ENCODE results near the gene UTP20. TPM values are rescaled to one million over a fixed set of nuclear protein-coding genes. Genes with fewer than 3 reads are reported as not detected.

Gene UTP20
- polyA plus RNA-seq, 2 of the 4 experiments (the other 2 are of a cell fraction) = 12.6 to 34.6 TPM

- H3K27ac ChIP-seq = no peak overlapping the region
- H3K4me1 ChIP-seq = no peaks in the 10 kb centered on the region
- ChIA-PET CTCF (no interaction called here), POLR2A (no interaction called here)
- no peak for FAIRE-seq
- no peaks in the 10 kb centered on the region for H3K9me3 ChIP-seq
- no peak for DNase-seq (ENCODE audit: low read depth in 1 of 2, low spot score in 1 of 2)
- 93% methylated on average over 8 of the region's 8 CpGs for WGBS (ENCODE audit: missing lambda C conversion rate)
- no peak for TF ChIP-seq SREBF2 (IDR thresholded peaks at IDR 0.05)
- TF ChIP-seq CHD2 (IDR thresholded peaks at IDR 0.05; ENCODE audit: low read length, partially characterized antibody) = no peak
- no peak for TF ChIP-seq MAFK (IDR thresholded peaks at IDR 0.05; ENCODE audit: partially characterized antibody)
- TF ChIP-seq ZNF302 (CRISPR knock-in tag; IDR thresholded peaks at IDR 0.05) = no peak
- TF ChIP-seq USF2 (IDR thresholded peaks at IDR 0.05) = no peak
- TF ChIP-seq HMGXB4 (CRISPR knock-in tag; IDR thresholded peaks at IDR 0.05; ENCODE audit: borderline replicate concordance) = no peak
- no peak for TF ChIP-seq HES2 (IDR thresholded peaks at IDR 0.05)
- no peak for TF ChIP-seq MAZ (IDR thresholded peaks at IDR 0.05; ENCODE audit: borderline replicate concordance, low read depth, low read length)
- no peak for TF ChIP-seq RAD21 (conservative IDR thresholded peaks at IDR 0.05 in 1 of 2, IDR thresholded peaks at IDR 0.05 in 1 of 2)
- no peak for TF ChIP-seq ZSCAN20 (CRISPR knock-in tag; IDR thresholded peaks at IDR 0.05)
- no peak for ATAC-seq
- H3K4me2 ChIP-seq = no peak overlapping the region
- H3K4me3 ChIP-seq = no peak overlapping the region
These were observed 47.1 kb downstream of the UTP20 start for GRCh38 chr12:101327051-101327450.

- ChIA-PET POLR2A (no interaction called here), CTCF (no interaction called here)
- H3K4me3 ChIP-seq = no peak overlapping the region
- TF ChIP-seq RCOR1 (IDR thresholded peaks at IDR 0.05; ENCODE audit: low read depth, low read length) (no peak), FOXS1 (CRISPR knock-in tag; IDR thresholded peaks at IDR 0.05) (no peak), NFE2L2 (conservative IDR thresholded peaks at IDR 0.05; ENCODE audit: low read length) (no peak), ZNF302 (CRISPR knock-in tag; IDR thresholded peaks at IDR 0.05) (no peak), FOSL2 (IDR thresholded peaks at IDR 0.05) (no peak), FOSL2 (CRISPR knock-in tag; IDR thresholded peaks at IDR 0.05) (no peak), ZSCAN20 (CRISPR knock-in tag; IDR thresholded peaks at IDR 0.05) (no peak), HES2 (IDR thresholded peaks at IDR 0.05) (no peak)
- no peaks in the 10 kb centered on the region for H3K4me1 ChIP-seq
- DNase-seq (ENCODE audit: low read depth in 1 of 2, low spot score in 1 of 2) (no peak), FAIRE-seq (no peak), ATAC-seq (no peak)
- WGBS (ENCODE audit: missing lambda C conversion rate) = 91% methylated on average over 2 of the region's 2 CpGs
- H3K9me3 ChIP-seq = no peaks in the 10 kb centered on the region
- no peak overlapping the region for H3K27ac ChIP-seq
- no peak overlapping the region for H3K4me2 ChIP-seq
These were observed 47.6 kb downstream of the UTP20 start for GRCh38 chr12:101327546-101327945.

GRCh38 chr12:101328917-101329316 is 49.0 kb downstream of the UTP20 start:
- CTCF ChIA-PET = no interaction called here
- TF ChIP-seq MAX (IDR thresholded peaks at IDR 0.05) (no peak), ATOH8 (CRISPR knock-in tag; IDR thresholded peaks at IDR 0.05; ENCODE audit: low read depth) (no peak), MAFK (IDR thresholded peaks at IDR 0.05; ENCODE audit: partially characterized antibody) (peak; percentile 79), CHD4 (IDR thresholded peaks at IDR 0.05; ENCODE audit: borderline replicate concordance) (no peak), ZC3H11A (IDR thresholded peaks at IDR 0.05) (no peak), EP300 (IDR thresholded peaks at IDR 0.05) (no peak), BCL3 (IDR thresholded peaks at IDR 0.05) (no peak), RCOR1 (IDR thresholded peaks at IDR 0.05; ENCODE audit: low read depth, low read length) (no peak)
- H3K4me2 ChIP-seq = no peak overlapping the region
- POLR2A ChIA-PET = no interaction called here
- FAIRE-seq = no peak
- no peak overlapping the region for H3K4me3 ChIP-seq
- ATAC-seq = no peak
- 94% methylated on average over 3 of the region's 3 CpGs for WGBS (ENCODE audit: missing lambda C conversion rate)
- no peaks in the 10 kb centered on the region for H3K9me3 ChIP-seq
- H3K4me1 ChIP-seq = no peaks in the 10 kb centered on the region
- DNase-seq (ENCODE audit: low read depth in 1 of 2, low spot score in 1 of 2) = no peak
- no peak overlapping the region for H3K27ac ChIP-seq
